Cerebellar cortex (tissue), 1 donor: ENCODE results near the gene ADK.
"Not testable (repeated sequence)": the region's sequence is repeated elsewhere in the genome, so short reads cannot be mapped to it uniquely, and the experiment has no call there.

Experiments
- DNase-seq: peaks from one replicate; pipeline ENCODE4 v3.0.0-alpha.2; 2015; ENCODE audit warnings: low spot score

Gene ADK

DNA sequence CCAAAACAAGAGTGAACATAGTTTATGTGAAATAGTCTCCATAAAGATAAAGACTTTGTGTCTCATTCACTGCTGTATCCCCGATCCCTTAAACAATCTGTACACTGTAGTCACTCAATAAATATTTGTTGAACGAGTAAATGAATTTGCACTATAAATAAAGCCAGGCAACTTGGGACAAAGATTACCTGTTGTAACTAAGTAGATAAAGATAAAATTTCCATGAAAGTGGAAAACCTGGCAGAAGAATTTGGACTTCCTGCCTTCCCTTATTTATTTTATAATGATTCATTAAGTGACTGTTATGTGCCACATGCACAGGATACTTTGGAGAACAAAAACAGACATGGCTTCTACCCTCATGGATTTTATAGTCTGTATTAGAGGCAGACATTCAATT lies 397.7 kb downstream of the ADK start:
- DNase-seq, result no peak

- no peak for DNase-seq
These were observed 405.2 kb downstream of the ADK start for GRCh38 chr10:74556072-74556705.

DNA sequence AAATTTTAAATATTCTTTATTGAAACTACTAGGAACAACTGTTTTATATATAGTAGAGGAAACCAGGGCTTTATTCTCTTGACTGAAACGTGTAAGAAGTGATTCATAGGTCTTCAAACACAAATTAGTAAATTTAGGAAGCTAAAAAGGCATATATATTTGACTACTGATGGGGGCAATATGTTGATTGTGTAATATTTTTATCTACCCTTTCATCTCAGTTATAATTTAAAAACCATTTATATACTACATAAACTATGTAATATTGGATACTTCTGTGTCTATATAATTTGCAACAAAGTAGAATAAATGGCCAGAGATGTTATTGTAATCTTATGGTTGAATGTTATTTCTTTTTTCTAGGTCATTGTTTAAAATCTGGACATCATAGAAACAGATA lies 406.1 kb downstream of the ADK start:
- no peak for DNase-seq

DNA sequence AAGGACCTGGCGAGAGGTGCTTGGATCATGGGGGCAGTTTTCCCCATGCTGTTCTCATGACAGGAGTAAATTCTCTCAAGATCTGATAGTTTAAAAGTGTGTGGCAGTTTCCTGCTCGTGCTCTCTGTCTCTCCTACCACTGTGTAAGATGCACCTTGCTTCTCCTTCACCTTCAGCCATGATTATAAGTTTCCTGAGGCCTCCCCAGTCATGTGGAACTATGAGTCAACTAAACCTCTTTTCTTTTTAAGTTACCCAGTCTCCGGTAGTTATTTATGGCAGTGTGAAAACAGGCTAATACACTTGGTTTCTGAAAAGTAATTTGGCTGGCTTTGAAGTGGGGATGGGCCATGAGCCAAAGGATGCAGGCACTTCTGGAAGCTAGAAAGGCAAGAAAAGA lies 407.4 kb downstream of the ADK start:
- DNase-seq, result no peak

- no peak for DNase-seq
These were observed 407.9 kb downstream of the ADK start for GRCh38 chr10:74558897-74559296.

- DNase-seq, result not testable (repeated sequence)
These were observed 417.9 kb downstream of the ADK start for GRCh38 chr10:74568896-74569295.

DNA sequence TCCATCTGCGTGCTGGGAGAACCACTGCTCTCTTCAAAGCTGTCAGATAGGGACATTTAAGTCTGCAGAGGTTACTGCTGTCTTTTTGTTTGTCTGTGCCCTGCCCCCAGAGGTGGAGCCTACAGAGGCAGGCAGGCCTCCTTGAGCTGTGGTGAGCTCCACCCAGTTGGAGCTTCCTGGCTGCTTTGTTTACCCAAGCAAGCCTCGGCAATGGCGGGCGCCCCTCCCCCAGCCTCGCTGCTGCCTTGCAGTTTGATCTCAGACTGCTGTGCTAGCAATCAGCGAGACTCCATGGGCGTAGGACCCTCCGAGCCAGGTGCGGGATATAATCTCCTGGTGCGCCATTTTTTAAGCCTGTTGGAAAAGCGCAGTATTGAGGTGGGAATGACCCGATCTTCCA lies 422.5 kb downstream of the ADK start:
- not testable (repeated sequence) for DNase-seq

- DNase-seq, result no peak
These were observed 424.2 kb downstream of the ADK start for GRCh38 chr10:74575191-74575720.

DNA sequence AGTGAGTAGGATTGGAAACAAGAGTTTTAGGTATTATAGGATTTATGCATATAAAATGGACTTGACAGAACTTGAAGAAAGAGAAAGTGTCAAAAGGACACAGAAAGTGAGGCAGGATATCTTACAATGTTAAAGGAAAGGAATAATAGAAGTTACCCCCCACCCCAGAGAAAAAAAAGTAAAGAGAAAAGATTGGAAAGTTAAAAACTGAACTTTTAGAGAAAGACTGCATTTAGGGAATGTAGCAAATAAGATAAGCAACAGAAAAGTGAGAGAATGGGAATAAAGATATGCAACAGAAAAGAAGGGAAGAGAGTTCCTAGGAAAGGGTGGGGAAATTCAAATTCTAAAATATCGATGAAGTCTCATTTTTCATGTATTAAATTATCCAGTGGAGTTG lies 424.9 kb downstream of the ADK start:
- DNase-seq, result no peak

GRCh38 chr10:74576586-74576985 lies 425.6 kb downstream of the ADK start:
- DNase-seq, result no peak

DNA sequence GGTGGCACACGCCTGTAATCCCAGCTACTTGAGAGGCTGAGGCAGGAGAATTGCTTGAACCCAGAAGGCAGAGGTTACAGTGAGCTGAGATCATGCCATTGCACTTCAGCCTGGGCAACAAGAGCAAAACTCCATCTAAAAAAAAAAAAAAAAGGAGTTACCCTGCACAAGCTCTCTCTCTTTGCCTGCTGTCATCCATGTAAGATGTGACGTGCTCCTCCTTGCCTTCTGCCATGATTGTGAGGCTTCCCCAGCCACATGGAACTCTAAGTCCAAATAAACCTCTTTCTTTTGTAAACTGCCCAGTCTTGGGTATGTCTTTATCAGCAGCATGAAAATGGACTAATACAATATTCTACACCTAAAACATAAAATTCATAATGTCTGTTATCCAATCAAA lies 429.4 kb downstream of the ADK start:
- DNase-seq, result not testable (repeated sequence)

DNA sequence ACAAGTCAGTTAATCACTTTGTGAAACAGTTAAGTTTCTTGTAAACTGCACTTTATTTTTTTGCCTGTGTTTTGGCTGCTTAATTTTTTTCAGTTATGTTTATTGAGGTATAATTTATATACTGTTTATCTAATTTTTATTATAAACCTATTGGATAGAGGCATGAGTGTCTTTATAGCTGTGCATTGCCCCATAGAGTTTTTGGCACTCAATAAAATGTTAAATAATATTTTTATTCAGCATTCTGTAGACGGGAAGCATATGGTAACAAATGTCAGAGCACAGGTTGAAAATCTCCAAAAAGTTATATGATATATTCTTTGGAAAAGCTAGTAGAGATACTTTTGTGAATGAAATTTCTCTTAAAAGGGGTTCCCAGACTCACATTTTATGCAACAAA lies 431.5 kb downstream of the ADK start:
- no peak for DNase-seq

GRCh38 chr10:74585231-74586087 lies 434.4 kb downstream of the ADK start:
- DNase-seq, result peak; percentile 73

DNA sequence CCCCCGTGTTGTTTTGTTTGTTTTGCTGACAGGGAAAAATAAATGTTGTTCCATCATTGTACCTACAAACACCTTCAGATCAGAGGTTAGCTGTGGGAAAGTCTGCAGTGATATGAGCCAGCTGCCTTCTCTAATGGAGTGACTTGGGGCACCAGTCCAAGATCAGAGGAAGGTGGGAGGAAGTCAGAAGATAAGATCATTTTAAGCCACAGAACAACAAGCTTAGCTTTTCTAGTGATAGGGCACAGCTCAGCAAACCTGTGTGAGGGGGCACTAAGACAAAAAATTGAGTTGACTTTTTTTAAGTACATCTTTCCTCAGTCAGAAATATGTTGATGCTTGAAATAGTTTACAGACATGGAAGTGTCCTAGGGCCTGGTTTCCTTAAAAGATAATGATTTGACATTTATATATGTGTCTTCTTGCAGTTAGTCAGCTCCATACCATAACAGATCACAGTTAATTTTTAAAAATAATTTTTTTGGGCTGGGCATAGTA lies 435.1 kb downstream of the ADK start:
- DNase-seq, result peak; percentile 61

- peak; percentile 14 for DNase-seq
These were observed 436.3 kb downstream of the ADK start for GRCh38 chr10:74587109-74587854.

DNA sequence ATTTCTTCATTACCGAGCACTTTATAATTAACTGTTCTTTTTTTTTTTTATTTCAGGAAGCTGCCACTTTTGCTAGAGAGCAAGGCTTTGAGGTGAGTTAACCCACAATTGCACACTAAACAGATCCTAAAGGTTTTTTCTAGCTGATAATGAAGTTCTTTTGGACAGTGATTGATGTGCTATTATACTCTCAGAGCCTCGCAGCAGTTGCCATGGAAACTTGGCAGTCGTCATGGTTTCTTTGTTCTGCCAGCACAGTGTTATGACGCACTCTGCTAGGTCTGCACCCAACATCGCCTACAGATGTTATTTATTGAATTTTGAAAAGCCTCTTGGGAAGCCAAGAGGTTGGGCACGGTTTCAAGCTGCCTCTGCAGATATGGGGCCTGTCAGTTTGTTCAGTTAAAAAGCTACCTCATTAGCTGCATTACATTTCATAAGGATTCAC lies 438.2 kb downstream of the ADK start:
- DNase-seq, result peak; percentile 63

DNA sequence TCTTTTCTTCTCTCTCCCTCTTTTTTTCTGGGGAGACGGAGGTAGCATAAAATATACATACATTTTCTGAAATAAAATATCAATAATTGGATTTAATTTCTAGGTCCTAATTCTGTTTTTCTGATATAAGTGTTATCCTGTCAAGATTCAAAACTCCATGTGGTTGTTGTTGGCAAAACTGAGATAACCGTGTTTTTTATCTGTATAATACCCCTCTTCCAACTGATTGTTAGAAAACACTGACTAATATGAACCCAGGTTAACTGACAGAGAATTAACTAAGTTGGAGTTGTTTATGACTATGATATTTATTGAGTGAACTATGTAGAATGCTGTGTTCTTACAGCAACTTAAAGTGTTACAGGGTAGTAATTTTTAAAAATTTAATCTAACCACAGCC lies 438.8 kb downstream of the ADK start:
- DNase-seq, result no peak

DNA sequence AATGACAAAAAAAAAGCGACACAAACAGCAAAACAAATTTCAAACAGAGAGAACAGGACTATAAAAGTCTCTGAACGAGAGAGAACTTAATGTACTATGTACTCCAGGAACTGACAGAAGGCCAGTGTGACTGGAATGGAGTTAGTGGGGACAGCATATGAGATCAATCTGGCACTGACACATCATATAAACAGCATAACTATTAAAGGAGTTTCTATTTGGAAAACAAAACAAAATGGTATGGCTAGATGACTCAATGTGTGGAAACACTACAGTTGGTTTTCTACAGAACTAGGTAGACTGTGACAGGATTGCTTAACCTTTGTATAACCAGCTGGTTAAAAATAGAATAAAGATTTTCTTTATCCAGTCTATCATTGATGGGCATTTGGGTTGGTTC lies 442.4 kb downstream of the ADK start:
- no peak for DNase-seq

DNA sequence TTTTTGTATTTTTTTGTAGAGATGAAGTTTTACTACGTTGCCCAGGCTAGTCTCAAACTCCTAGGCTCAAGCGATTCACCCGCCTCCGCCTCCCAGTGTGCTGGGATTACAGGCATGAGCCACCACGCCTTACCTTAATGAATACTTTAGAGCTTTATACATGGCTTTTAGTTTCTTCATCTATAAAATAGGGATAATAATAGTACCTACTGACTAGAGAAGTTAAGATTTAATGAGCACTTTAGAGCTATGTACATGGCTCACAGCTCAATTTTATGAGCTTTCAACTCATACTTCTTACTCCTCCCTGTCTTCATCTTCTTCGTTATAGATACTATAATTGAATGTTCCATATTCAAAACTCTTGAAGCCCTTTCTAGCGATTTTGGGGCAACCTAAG lies 445.7 kb downstream of the ADK start:
- no peak for DNase-seq

- no peak for DNase-seq
These were observed 448.0 kb downstream of the ADK start for GRCh38 chr10:74598891-74599566.

DNA sequence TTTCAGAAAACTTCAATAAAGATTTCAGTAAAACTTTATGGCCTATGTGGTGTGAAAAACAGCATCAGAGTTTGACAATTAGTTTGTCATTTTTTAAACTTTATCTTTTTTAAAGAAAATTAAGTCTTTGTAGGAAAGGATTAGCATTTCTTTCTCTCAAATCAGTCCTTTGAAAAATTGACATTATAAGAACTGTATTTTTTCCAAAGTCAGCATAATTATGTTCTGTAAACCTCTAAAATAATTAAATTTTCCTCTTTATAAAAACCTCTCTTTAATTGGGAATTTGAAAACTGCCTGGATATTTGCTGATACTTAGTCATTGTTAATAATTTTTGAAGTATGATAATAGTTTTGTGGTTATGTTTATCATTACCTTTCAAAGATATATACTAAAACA lies 448.7 kb downstream of the ADK start:
- DNase-seq, result no peak

DNA sequence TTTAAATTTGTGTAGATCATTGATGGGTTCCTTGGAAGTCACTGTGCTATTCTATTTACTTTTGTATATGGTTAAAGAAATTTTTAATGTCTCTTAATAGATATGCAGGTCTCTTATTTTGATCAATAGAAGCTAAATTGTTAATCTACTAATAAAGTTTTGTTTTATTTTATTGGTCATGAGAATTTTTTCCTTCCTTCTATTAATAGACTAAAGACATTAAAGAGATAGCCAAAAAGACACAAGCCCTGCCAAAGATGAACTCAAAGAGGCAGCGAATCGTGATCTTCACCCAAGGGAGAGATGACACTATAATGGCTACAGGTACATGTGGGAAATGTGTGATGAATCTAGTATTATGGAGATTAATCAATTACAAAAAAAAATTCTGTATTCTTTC lies 449.1 kb downstream of the ADK start:
- DNase-seq, result no peak
